ENCODE results near the gene KCNAB1.
"Not testable (repeated sequence)": the region's sequence is repeated elsewhere in the genome, so short reads cannot be mapped to it uniquely, and the experiment has no call there.

The KCNAB1 gene

GRCh38 chr3:156217674-156218352 lies 97.4 kb downstream of the KCNAB1 start:
- no peak for DNase-seq (ENCODE audit: low read depth in 2 of 2)

DNA sequence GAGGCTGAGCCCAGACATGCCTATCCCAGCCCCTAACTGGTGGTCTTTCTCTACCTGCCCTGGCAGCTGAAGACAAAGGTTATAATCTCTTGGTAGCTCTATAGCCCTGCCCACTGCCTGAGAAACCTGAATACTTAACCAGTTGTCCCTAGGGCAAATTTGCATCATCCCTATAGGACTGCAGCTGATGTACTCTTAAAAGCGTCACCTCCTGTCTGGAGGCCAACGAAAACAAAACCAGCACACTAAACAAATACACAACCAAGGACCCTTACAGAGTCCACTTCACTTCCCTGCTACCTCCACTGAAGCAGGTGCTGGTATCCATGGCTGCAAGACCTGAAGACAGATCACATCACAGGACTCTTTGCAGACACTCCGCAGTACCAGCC lies 98.0 kb downstream of the KCNAB1 start:
- DNase-seq (ENCODE audit: low read depth in 2 of 2), result no peak

GRCh38 chr3:156222381-156222780 lies 102.0 kb downstream of the KCNAB1 start:
- not testable (repeated sequence) for DNase-seq (ENCODE audit: low read depth in 2 of 2)

GRCh38 chr3:156224046-156224445 lies 103.7 kb downstream of the KCNAB1 start:
- DNase-seq (ENCODE audit: low read depth in 2 of 2), result not testable (repeated sequence)

GRCh38 chr3:156226676-156227420 lies 106.5 kb downstream of the KCNAB1 start:
- DNase-seq (ENCODE audit: low read depth in 2 of 2), result no peak

- no peak for DNase-seq (ENCODE audit: low read depth in 2 of 2)
These were observed 107.3 kb downstream of the KCNAB1 start for GRCh38 chr3:156227704-156228103.

- no peak for DNase-seq (ENCODE audit: low read depth in 2 of 2)
These were observed 110.0 kb downstream of the KCNAB1 start for GRCh38 chr3:156230278-156230900.

GRCh38 chr3:156231221-156231620 lies 110.8 kb downstream of the KCNAB1 start:
- not testable (repeated sequence) for DNase-seq (ENCODE audit: low read depth in 2 of 2)

- no peak for DNase-seq (ENCODE audit: low read depth in 2 of 2)
These were observed 113.5 kb downstream of the KCNAB1 start for GRCh38 chr3:156233876-156234275.

- DNase-seq (ENCODE audit: low read depth in 2 of 2), result no peak
These were observed 116.3 kb downstream of the KCNAB1 start for GRCh38 chr3:156236556-156237260.

GRCh38 chr3:156240642-156241041 lies 120.3 kb downstream of the KCNAB1 start:
- DNase-seq (ENCODE audit: low read depth in 2 of 2), result no peak

DNA sequence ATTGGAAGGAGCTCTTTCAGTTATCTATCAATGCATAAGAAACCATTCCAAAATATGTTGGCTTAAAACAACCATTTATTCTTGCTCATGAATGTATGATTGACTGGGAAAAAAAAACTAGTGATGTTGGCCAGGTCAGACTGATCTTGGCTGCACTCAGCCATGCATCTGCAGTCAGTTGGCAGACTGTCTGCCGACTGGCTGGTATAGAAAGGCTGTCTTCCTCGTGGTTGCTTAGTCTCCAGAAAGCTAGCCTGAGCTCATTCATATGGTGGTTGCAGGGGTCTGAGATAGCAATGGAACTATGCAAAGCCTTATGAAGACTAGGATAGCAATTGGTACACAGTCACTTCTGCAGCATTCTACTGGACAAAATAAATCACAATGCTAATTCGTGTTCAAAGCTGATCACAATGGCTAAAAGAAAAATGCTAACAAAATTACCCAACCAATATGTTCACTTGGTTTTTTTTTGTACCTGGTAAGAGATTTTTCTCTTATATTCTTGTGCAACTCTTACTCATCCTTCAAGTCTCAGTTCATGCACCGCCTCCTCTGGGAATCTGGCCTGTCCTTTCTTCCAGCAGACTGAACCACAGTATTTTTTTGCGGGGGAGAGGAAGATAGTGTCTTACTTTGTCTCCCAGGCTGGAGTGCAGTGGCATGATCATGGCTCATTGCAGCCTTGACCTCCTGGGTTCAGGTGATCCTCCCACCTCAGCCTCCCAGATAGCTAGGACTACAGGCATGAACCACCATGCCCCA lies 126.8 kb downstream of the KCNAB1 start:
- DNase-seq (ENCODE audit: low read depth in 2 of 2), result no peak

- DNase-seq (ENCODE audit: low read depth in 2 of 2), result no peak
These were observed 130.2 kb downstream of the KCNAB1 start for GRCh38 chr3:156250550-156250949.

DNA sequence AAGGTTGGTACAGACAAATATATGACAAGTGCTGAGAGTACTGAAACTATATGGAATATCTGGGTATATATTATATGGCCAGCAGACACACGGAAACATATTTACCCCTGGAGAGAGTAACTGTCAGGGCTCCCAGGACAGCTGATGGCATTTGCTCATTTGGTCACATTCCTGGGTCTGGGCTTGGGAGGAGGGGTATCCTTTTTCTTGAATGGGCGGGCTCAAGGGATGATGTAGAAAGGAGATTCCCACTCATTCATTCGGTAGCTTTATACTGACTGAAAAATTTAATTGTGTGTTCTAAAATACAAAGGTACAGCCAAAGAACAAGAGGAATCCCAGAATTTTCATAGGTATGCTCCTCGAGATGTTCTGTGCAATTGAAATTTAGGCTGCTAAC lies 131.0 kb downstream of the KCNAB1 start:
- no peak for DNase-seq (ENCODE audit: low read depth in 2 of 2)

GRCh38 chr3:156252656-156253055 lies 132.3 kb downstream of the KCNAB1 start:
- DNase-seq (ENCODE audit: low read depth in 2 of 2), result no peak

DNA sequence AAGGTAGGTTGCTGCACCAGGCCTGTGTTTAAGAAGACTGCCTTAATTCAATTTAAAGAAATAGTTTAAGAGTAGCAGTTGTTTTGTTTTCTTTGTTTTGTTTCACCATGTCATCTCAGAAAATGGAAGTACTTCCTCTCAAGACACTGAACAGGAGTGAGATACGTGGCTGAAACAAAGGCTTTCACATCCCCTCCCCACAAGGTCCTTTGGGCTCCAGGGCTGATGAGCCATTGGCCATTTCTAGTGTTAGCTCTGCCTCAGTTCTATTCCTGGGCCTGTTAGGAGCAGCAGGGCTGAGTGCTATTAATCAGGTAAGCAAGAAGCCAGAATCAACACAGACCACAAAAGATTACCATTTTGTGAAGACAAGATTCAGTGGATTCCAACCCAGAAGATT lies 132.8 kb downstream of the KCNAB1 start:
- no peak for DNase-seq (ENCODE audit: low read depth in 2 of 2)

DNA sequence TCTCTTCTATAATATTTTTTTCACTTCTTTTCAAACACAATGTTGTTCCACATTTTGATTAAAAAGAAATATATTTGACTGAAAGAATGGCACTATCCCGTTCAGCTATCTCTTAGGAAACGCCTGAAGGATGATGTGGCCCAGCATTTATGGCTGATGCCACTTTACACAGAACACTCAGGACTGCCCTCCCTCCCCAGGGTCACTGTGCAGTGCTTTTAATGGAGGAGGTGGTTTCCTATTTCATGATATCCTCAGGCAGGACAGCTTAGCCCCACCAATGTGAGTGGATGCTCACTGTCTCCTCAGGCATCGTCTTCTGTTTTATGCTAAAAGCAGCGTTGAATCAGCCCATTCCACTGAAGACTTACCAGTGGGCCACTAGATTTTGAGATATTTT lies 135.9 kb downstream of the KCNAB1 start:
- no peak for DNase-seq (ENCODE audit: low read depth in 2 of 2)

DNA sequence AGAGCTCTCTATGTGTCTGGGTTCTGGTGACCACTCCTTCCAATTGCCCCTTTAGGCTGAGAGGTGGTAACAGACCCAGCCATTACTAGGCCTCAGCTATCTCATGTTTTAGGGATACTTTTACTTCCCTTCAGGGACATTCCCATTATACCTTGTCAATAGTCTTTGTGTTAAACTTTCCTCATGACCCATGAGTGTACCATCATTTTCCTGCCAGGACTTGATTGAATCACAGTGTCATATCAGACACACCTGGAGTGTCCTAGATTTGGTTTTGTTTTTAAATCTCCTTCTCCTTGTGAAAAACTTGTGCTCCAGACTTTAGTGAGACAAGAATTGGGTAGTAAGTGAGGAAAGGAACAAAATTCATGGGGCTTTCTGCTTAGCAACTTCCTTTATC lies 136.6 kb downstream of the KCNAB1 start:
- DNase-seq (ENCODE audit: low read depth in 2 of 2), result no peak

GRCh38 chr3:156258301-156258700 lies 137.9 kb downstream of the KCNAB1 start:
- no peak for DNase-seq (ENCODE audit: low read depth in 2 of 2)

DNA sequence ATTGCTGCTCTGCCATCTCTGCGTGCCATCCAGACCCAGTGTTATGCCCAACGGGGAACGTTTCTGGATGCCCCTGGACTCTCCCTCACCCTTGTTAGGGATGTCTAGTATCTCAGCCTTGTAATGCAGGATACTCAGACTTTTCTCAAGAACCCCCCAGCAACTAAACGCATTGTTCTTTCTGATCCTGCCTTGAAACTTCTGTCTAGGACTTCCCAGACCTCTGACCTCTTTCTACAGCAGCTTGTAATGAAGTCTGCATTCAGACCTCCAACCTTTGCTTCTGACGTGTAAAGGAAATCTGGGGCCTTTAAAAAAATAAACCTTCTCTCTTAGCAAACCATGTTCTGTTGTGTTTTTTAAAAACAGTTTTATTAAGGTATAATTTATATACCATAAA lies 139.5 kb downstream of the KCNAB1 start:
- DNase-seq (ENCODE audit: low read depth in 2 of 2), result no peak

DNA sequence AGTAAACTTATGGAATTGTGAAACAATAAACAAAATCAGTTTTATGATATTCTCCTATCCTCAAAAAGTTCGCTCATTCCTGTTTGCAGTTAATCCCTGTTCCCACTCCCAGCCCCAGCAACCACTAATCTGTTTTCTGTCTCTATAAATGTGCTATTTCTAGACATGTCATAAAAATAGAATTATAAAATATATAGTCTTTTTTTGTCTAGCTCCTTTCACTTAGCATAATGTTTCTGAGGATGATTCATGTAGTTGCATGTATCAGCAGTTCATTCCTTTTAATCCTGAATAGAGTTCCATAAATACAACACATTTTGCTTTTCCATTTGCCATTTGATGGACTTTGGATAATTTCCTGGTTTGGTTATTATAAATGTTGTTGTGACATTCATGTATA lies 140.0 kb downstream of the KCNAB1 start:
- DNase-seq (ENCODE audit: low read depth in 2 of 2), result no peak

DNA sequence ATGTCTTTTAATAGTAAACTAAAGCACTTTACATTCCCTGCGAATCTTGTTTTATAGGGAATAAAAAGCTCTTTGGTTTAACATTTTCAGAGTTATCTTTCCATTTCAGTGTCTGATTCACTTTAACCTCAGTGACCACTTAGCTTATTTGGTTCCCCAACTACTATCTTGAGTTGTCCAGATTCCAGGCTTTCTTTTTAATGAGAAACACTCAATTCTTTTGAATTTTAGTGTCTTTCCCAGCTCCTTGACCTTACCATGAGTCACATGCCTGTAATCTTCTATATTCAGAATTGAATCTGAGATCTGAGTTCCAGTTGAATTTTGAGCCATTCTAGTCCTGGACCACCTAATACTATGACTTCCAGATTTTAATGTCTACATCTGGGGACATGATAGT lies 144.4 kb downstream of the KCNAB1 start:
- DNase-seq (ENCODE audit: low read depth in 2 of 2), result no peak
